ENCODE results near the gene PRKAA2. TPM values are rescaled to one million over a fixed set of nuclear protein-coding genes. Genes with fewer than 3 reads are reported as not detected.

PRKAA2 gene
- total RNA-seq, 1 donor from 2014 or later, result 1.4 TPM

DNA sequence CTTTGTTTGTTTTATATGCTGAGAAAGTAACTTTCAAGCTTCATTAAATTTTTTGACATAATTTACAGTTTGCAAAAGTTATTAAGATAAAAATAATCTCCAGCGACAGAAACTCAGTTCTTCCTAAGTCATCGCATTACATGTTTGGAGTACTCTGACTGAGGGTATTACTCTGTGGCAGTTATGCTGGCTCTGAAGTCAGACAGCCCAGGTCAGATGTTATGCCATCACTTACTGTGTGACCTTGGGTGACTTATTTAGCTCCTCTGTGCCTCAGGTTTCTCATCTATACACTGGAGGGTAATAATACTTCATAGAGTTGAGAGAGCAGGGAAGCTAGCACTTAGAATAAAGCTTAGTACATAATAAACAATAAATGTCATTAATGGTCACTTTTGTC is 26.4 kb downstream of the PRKAA2 start:
- TF ChIP-seq CTCF (IDR thresholded peaks at IDR 0.05), result no peak
- no peaks in the 10 kb centered on the region for H3K36me3 ChIP-seq
- intact Hi-C loops (cut with DNase I), result no loop called here
- H3K27me3 ChIP-seq, result no peaks in the 10 kb centered on the region
- no peaks in the 10 kb centered on the region for H3K9me3 ChIP-seq
- H3K4me1 ChIP-seq, result no peaks in the 10 kb centered on the region
- DNase-seq (ENCODE audit: low spot score in 2 of 2), result no peak
- no peak overlapping the region for H3K4me3 ChIP-seq
- H3K27ac ChIP-seq, result no peak overlapping the region

DNA sequence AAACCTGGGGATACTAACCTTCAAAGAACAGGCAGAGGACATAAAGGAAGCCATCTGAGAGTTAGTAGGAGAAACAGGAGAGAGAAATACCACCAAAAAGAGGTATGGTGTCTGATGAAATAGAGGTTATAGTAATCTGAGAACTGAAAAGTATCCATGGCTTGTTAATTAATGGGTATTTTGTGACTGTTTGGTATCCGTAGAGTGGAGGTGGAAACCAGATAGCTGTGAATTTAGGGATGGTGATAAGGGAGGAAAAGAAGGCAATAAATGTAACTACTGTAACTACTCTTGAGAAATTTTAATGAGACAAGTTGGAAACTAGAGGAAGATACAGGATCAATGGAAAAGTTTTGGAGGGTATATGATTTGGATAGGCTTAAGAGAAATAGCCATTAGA is 27.5 kb downstream of the PRKAA2 start:
- intact Hi-C loops (cut with DNase I), result no loop called here
- H3K4me1 ChIP-seq, result no peaks in the 10 kb centered on the region
- H3K9me3 ChIP-seq, result no peaks in the 10 kb centered on the region
- H3K27ac ChIP-seq, result no peak overlapping the region
- H3K4me3 ChIP-seq, result no peak overlapping the region
- H3K27me3 ChIP-seq, result no peaks in the 10 kb centered on the region
- no peaks in the 10 kb centered on the region for H3K36me3 ChIP-seq
- no peak for TF ChIP-seq CTCF (IDR thresholded peaks at IDR 0.05)
- no peak for DNase-seq (ENCODE audit: low spot score in 2 of 2)

DNA sequence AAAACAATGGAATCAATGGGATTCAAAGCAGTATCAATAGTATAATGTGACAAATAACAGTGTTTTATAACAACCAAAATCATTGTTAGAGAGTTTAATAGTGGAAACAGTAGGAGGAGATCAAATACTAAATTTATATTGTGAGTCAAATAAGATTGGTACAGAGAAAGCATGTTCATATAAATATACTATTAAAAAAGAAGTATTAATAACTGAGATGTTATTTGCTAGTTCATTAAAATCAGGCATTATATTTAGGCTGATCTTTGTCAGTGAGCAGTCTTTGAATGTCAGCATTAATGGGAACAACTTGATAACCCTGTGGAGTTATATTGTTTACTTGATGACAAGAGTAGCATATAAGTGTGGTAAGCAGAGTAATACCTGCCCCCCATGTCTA is 30.6 kb downstream of the PRKAA2 start:
- TF ChIP-seq CTCF (IDR thresholded peaks at IDR 0.05), result no peak
- Histone ChIP-seq H3K4me1 (no peaks in the 10 kb centered on the region), H3K27ac (no peak overlapping the region), H3K27me3 (no peaks in the 10 kb centered on the region), H3K4me3 (no peak overlapping the region), H3K36me3 (no peaks in the 10 kb centered on the region), H3K9me3 (no peaks in the 10 kb centered on the region)
- DNase-seq (ENCODE audit: low spot score in 2 of 2), result no peak
- intact Hi-C loops (cut with DNase I), result no loop called here

DNA sequence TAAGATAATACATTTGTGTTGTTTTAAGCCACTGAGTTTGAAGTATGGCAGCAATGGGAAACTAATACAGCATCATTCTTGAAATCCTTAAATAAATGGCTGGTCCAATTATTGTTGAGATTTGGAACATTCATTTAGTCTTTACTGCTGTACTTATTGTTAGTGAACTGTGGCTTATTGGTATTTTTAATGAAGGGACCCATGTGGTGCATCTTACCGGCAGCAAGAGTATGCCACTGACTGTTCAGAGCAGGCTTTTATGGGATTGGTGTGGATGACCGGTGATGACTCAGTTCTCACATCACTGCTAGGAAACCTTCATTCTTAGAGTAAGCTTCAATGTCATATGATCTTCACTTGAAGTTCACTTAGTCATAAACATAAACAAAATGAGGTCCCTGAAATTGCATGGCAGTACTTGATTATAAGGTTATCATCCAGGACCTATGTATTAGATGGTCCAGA is 31.5 kb downstream of the PRKAA2 start:
- no peaks in the 10 kb centered on the region for H3K9me3 ChIP-seq
- no peak for DNase-seq (ENCODE audit: low spot score in 2 of 2)
- H3K4me1 ChIP-seq, result no peaks in the 10 kb centered on the region
- H3K27me3 ChIP-seq, result no peaks in the 10 kb centered on the region
- no peak overlapping the region for H3K27ac ChIP-seq
- H3K36me3 ChIP-seq, result no peaks in the 10 kb centered on the region
- no peak overlapping the region for H3K4me3 ChIP-seq
- no peak for TF ChIP-seq CTCF (IDR thresholded peaks at IDR 0.05)
- intact Hi-C loops (cut with DNase I), result no loop called here

DNA sequence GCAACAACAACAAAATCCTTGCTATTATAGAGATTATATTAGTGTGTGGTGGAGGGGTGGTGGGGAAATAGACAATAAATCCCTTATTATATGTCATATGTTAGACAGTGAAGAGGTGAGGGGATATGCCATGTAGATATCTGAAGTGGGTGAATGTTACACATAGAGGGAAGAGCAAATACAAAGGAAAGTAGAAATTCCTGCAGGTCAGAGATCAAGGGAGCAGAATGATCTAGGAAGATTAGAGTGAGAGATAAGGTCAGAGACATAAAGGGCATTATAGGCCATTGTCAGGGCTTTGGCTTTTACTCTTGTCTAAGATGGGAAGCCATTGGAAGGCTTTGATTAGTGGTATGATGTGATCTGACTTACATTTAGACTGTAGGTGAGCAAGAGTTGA is 38.5 kb downstream of the PRKAA2 start:
- no peak for DNase-seq (ENCODE audit: low spot score in 2 of 2)
- no peaks in the 10 kb centered on the region for H3K36me3 ChIP-seq
- no peak overlapping the region for H3K27ac ChIP-seq
- no peaks in the 10 kb centered on the region for H3K4me1 ChIP-seq
- H3K9me3 ChIP-seq, result no peaks in the 10 kb centered on the region
- intact Hi-C loops (cut with DNase I), result no loop called here
- H3K27me3 ChIP-seq, result no peaks in the 10 kb centered on the region
- H3K4me3 ChIP-seq, result no peak overlapping the region
- TF ChIP-seq CTCF (IDR thresholded peaks at IDR 0.05), result no peak

- no peak for DNase-seq (ENCODE audit: low spot score in 2 of 2)
- Histone ChIP-seq H3K27me3 (no peaks in the 10 kb centered on the region), H3K36me3 (no peaks in the 10 kb centered on the region), H3K4me1 (no peaks in the 10 kb centered on the region), H3K4me3 (no peak overlapping the region), H3K9me3 (no peaks in the 10 kb centered on the region), H3K27ac (no peak overlapping the region)
- TF ChIP-seq CTCF (IDR thresholded peaks at IDR 0.05), result no peak
- intact Hi-C loops (cut with DNase I), result no loop called here
Observed at GRCh38 chr1:56686169-56686568, 41.1 kb downstream of the PRKAA2 start.

Data from ascending aorta (tissue), 2 donors.